K562 (cell line): ENCODE results near the gene TCF25. TPM values are rescaled to one million over a fixed set of nuclear protein-coding genes. Genes with fewer than 3 reads are reported as not detected.

ENCODE experiments used
- ATAC-seq: fragments of 200-7000 bp; cut with Tn5 transposase; 3 replicates; pipeline ENCODE4 v1.9.1; 2020; ENCODE audit warnings: moderate library complexity
- BruUV-seq: library from RNA; stranded (reverse); fragments of 400-500 nt; replicated peaks from 2 replicates; lab custom pipeline; 2021; lab: Mats Ljungman, UMichigan
- CTCF ChIA-PET: fragments of 300-600 bp; formaldehyde crosslinking; extraction: SDS; loops from one replicate; lab custom pipeline; 2021; ENCODE audit warnings: low intra/inter-chr PET ratio; lab: Yijun Ruan, JAX
- POLR2A ChIA-PET: fragments of 300-600, 350-650 bp; sonication (Branson Sonifier 250); formaldehyde crosslinking; extraction: SDS; loops from one replicate; lab custom pipeline; 2021; ENCODE audit warnings: antibody characterized with exemption, inconsistent platforms; lab: Yijun Ruan, JAX
- DNase-seq, 4 experiments: peaks; one replicate each; pipeline versions ENCODE4 v3.0.0 to v3.0.0-alpha.2; 2011 to 2018; ENCODE audit warnings: low spot score in 3 of 4, mixed read lengths in 3 of 4; ENCODE audit errors: extremely low read depth in 1 of 4
- FAIRE-seq: peaks from 2 replicates; lab custom pipeline; 2011; peaks lifted over from hg19 to GRCh38; lab: Jason Lieb, UNC
- H2AFZ ChIP-seq: 2 replicates; pipeline ENCODE4 v1.6.0; 2011; ENCODE audit warnings: low read depth, low read length, control low read depth, inconsistent platforms
- H3K27ac ChIP-seq: fragments of 200-600 bp; 3 replicates; pipeline ENCODE4 v1.8.0; 2011; ENCODE audit warnings: low read depth, mild to moderate bottlenecking, control low read depth, inconsistent platforms, low read length, moderate library complexity, mixed read lengths; ENCODE audit errors: extremely low read depth
- H3K27me3 ChIP-seq, 2 experiments: fragments of 300-600 bp in 1 of 2; 2 replicates in 1 of 2; 3 replicates in 1 of 2; pipeline versions ENCODE4 v1.6.0 to v1.8.0; 2011; ENCODE audit warnings: inconsistent platforms in 2 of 2, low read length in 2 of 2, mild to moderate bottlenecking in 1 of 2, mixed read lengths in 1 of 2, moderate library complexity in 1 of 2; ENCODE audit not compliant: control insufficient read depth in 2 of 2, insufficient read depth in 2 of 2
- H3K36me3 ChIP-seq: fragments of 300-600 bp; 3 replicates; pipeline ENCODE4 v1.8.0; 2011; ENCODE audit warnings: mild to moderate bottlenecking, low read length, inconsistent platforms; ENCODE audit not compliant: control insufficient read depth, insufficient read depth
- H3K4me1 ChIP-seq, 2 experiments: fragments of 200-600 bp in 1 of 2; replicated peaks in 1 of 2; 2 replicates in 1 of 2; 3 replicates in 1 of 2; pipeline versions ENCODE4 v1.5.1 to v1.8.0; 2011; ENCODE audit warnings: inconsistent platforms in 2 of 2, low read length in 2 of 2, mild to moderate bottlenecking in 1 of 2, mixed read lengths in 1 of 2, moderate library complexity in 1 of 2; ENCODE audit not compliant: control insufficient read depth in 2 of 2, insufficient read depth in 2 of 2
- H3K4me2 ChIP-seq: 2 replicates; pipeline ENCODE4 v1.6.1; 2011; ENCODE audit warnings: low read length, control low read depth, inconsistent platforms, mixed read lengths; ENCODE audit not compliant: insufficient read depth
- H3K4me3 ChIP-seq: fragments of 200-600 bp; sonication (generic), shearing (Covaris generic); 2 replicates; pipeline ENCODE4 v1.5.1; 2016; ENCODE audit warnings: control low read depth, inconsistent platforms
- H3K79me2 ChIP-seq: fragments of 200-600 bp; 3 replicates; pipeline ENCODE4 v1.8.0; 2011; ENCODE audit warnings: low read length, inconsistent platforms; ENCODE audit not compliant: control insufficient read depth, insufficient read depth
- H3K9ac ChIP-seq, 2 experiments: 2 replicates each; pipeline versions ENCODE4 v1.6.0 to v1.6.1; 2011; ENCODE audit warnings: low read depth in 2 of 2, low read length in 2 of 2, control low read depth in 1 of 2, inconsistent platforms in 1 of 2, mild to moderate bottlenecking in 1 of 2, mixed read lengths in 1 of 2; ENCODE audit not compliant: insufficient read depth in 1 of 2
- H3K9me1 ChIP-seq: one replicate; pipeline ENCODE4 v1.6.0; 2011; ENCODE audit warnings: inconsistent platforms, mild to moderate bottlenecking, low read length, moderate library complexity; ENCODE audit not compliant: control insufficient read depth, insufficient read depth
- H3K9me3 ChIP-seq: replicated peaks from 2 replicates; pipeline ENCODE4 v1.5.1; 2011; ENCODE audit warnings: low read depth, low read length, inconsistent platforms; ENCODE audit not compliant: control insufficient read depth, insufficient read depth
- H4K20me1 ChIP-seq: replicated peaks from 2 replicates; pipeline ENCODE4 v1.6.1; 2011; ENCODE audit warnings: low read length, inconsistent platforms, mixed read lengths; ENCODE audit not compliant: control insufficient read depth, insufficient read depth
- NFATC3 ChIP-seq: fragments of 450-650 bp; IDR thresholded peaks from 2 replicates; pipeline ENCODE4 v1.6.1; 2017; ENCODE audit warnings: mild to moderate bottlenecking
- NFIC ChIP-seq: fragments of 450-650 bp; IDR thresholded peaks from 2 replicates; pipeline ENCODE4 v1.6.1; 2017; ENCODE audit warnings: mild to moderate bottlenecking, inconsistent platforms
- SMARCE1 ChIP-seq: fragments of 450-650 bp; IDR thresholded peaks from 2 replicates; pipeline ENCODE4 v1.7.1; 2016; ENCODE audit warnings: mild to moderate bottlenecking
- TRIM24 ChIP-seq, 2 experiments: fragments of 450-650 bp; IDR thresholded peaks; 2 replicates each; pipeline ENCODE4 v1.6.1; 2016
- ZNF280A ChIP-seq: fragments of 450-650 bp; IDR thresholded peaks from 2 replicates; pipeline ENCODE4 v1.6.1; 2018; ENCODE audit warnings: mild to moderate bottlenecking, low read depth; ENCODE audit not compliant: partially characterized antibody
- ZNF347 ChIP-seq: fragments of 450-650 bp; formaldehyde crosslinking; IDR thresholded peaks from 2 replicates; pipeline ENCODE4 v1.4.0; 2020; ENCODE audit warnings: low read depth, mild to moderate bottlenecking, moderate library complexity
- WGBS: fragments of 100-300 bp; shearing (Covaris generic); methylation state at CpG from one replicate; pipeline ENCODE4 v1.1.6; 2016; ENCODE audit warnings: low coverage, mixed read lengths; ENCODE audit not compliant: insufficient coverage; ENCODE audit errors: missing lambda C conversion rate; 5-methylcytosine and 5-hydroxymethylcytosine counted together
- in situ Hi-C: fragments of 300-500 bp; cut with MboI; formaldehyde crosslinking; loops from 4 replicates; pipeline ENCODE4 v1.15.0; 2018; ENCODE audit warnings: inconsistent platforms, mixed read lengths
- intact Hi-C: fragments of 100-400 bp; cut with micrococcal nuclease; formaldehyde crosslinking; loops from 2 replicates; pipeline ENCODE4 v1.14.2; 2022
- polyA plus RNA-seq, 8 experiments: library from polyadenylated mRNA; depleted of rRNA in 4 of 8; stranded (reverse) in 5 of 8; unstranded in 3 of 8; fragments of >200 nt; fragmentation: Nextera tagmentation in 2 of 8; fragmentation: Illumina TruSeq in 1 of 8; extraction: Ambion mirVana in 2 of 8; extraction: Trizol in 1 of 8; gene quantifications; 2 replicates each; pipeline versions ENCODE4 v1.2.1 to v1.2.3, GENCODE V29; 2011 to 2014; ENCODE audit warnings: inconsistent platforms in 1 of 8, missing spikeins in 1 of 8
- total RNA-seq, 7 experiments: library from RNA; depleted of rRNA in 6 of 7; stranded (reverse); fragments of >200 nt in 6 of 7; fragmentation: Illumina TruSeq in 2 of 7; extraction: Trizol in 2 of 7; gene quantifications; 2 replicates each; pipeline versions ENCODE4 v1.2.1 to v1.2.3, GENCODE V29; 2011 to 2021; ENCODE audit warnings: low replicate concordance in 1 of 7

TCF25 gene
- total and polyA plus RNA-seq, 9 of the 15 experiments (the other 6 are each of a cell fraction or from before 2014, with no cell fraction given): 9.0 to 154 (median 83.8) TPM

- TF ChIP-seq ZNF280A (peak; percentile 75), NFATC3 (no peak), TRIM24 (IDR thresholded peaks at IDR 0.05) (peak in 1 of 2 experiments; percentile 26; a peak in 2 of 4 replicates)
These were observed 5.5 kb upstream of the TCF25 start (continued) for GRCh38 chr16:89867918-89868317.

- in situ Hi-C loops (loop anchor here (5.0 to 10.0 kb wide), 2 partner anchors 63 to 275 kb away; no protein-coding TSS in a partner anchor), intact Hi-C loops (no loop called here)
- H3K9me1 ChIP-seq: no peaks in the 10 kb centered on the region
- no peak for FAIRE-seq
- H3K4me1 ChIP-seq: peaks cover 10 to 34% of the 10 kb centered on the region in 2 experiments
- H3K27ac ChIP-seq: no peak overlapping the region
- H3K4me2 ChIP-seq: no peak overlapping the region
- TF ChIP-seq SMARCE1 (no peak), ZNF347 (CRISPR knock-in tag) (no peak), NFIC (no peak)
- no peak for ATAC-seq
- peaks cover 7% of the 10 kb centered on the region; the same call in 2 of the 3 replicates for H3K36me3 ChIP-seq
- 95% methylated on average over 6 of the region's 12 CpGs for WGBS
- H3K27me3 ChIP-seq: no peaks in the 10 kb centered on the region
- ChIA-PET POLR2A (no interaction called here), CTCF (no interaction called here)
- no TSS peak for BruUV-seq
- peaks cover 20% of the 10 kb centered on the region for H3K79me2 ChIP-seq
- H3K9ac ChIP-seq: peak overlapping the region in 1 of 2 experiments; percentile 28; a peak in 1 of 4 replicates
- peaks cover 7% of the 10 kb centered on the region for H3K9me3 ChIP-seq
- H2AFZ ChIP-seq: no peak overlapping the region
- peaks cover 7% of the 10 kb centered on the region for H4K20me1 ChIP-seq
- no peak for DNase-seq
- H3K4me3 ChIP-seq: no peak overlapping the region
These were observed 3.5 kb upstream of the TCF25 start for GRCh38 chr16:89869911-89870310.
